NCI-H82 treated with DMSO at 0.1 percent for 48 hours (cell line): ENCODE results near the gene PGLYRP2.

Experiments
- DNase-seq: peaks from one replicate; lab custom pipeline; 2025; ENCODE audit not compliant: unreplicated experiment; lab: John Stamatoyannopoulos, UW

The PGLYRP2 gene

DNA sequence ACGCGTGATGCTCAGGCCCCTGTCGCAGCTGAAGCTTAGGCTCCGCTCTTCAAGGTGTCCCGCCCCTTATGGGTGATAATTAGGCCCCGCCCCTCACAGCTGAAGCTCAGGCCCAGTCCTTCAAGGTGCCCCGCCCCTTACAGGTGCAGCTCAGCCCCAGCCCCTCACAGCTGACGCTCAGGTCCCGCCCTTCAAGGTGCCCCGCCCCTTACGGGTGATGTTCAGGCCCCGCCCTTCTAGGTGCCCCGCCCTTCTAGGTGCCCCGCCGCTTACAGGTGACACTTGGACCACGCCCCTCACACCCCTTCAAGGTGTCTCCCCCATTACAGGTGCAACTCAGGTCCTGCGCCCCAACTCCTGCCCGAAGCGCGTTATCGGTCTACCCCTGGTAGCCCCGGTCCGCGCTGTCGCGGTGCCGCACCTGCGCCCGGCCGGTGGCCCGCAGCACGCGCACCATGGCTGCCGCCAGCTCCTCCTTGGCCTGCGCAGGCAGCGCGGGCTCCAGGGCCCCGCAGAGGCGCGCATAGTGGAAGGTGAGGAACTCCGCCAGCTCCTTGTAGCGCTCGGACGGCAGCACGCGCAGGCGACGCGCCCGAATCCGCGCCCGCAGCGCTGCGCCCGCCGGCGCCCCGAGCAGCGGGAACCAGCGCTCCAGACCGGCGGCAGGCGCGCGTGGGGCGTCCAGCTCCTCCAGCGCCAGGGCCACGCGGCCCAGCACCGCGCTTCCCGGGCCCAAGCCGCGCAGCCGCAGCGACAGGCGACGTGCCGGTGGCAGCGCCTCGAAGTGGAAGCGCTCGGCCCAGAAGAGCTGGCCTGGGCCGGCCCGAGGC is 22.2 kb downstream of the PGLYRP2 start:
- no peak for DNase-seq

DNA sequence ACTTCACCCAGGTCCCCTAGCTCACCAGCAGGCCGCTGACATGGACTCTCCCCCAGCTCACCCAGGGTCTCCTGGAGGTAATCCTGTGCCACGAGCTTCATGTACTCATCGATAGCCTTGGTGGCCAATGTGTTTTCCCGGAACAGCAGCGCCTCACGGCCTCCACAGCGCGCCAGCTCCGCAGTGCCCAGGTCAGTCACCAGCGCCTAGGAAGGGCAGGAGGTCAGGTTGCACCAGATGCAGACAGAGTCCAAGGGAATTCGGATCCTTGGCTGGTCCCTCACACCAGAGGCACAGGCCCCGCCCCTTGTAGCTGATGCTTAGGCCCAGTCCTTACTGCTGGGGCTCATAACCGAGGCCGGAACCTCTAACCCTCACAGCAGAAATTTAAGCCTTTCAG is 22.9 kb downstream of the PGLYRP2 start:
- no peak for DNase-seq

- no peak for DNase-seq
Measured at GRCh38 chr19:15455996-15456395, 23.3 kb downstream of the PGLYRP2 start.

GRCh38 chr19:15453906-15454860 is 25.1 kb downstream of the PGLYRP2 start:
- no peak for DNase-seq

DNA sequence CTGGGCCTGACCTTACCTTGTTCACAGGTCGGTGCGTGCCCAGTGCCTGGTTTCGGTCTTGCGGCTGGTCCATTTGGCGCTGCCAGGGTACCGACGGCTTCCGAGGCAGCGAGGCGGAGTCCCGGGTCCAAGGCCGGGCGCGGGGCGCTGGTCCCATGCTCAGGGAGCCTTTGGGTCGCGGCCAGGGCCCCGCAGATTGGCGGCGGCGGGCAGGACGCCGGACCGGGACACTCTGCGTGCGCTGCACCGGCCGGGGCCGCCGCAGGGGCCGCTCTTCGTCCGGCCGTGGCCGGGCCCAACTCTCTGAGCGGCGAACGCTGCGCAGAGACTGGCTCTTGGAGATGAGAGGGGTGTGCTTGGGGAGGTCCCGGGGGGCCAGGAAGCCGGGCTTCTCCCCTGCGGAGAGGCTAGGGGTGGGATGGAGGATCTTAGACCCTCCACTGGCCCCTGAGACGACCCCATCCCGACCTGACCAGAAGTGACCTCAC is 26.2 kb downstream of the PGLYRP2 start:
- no peak for DNase-seq

- DNase-seq: peak; percentile 51
Measured at GRCh38 chr19:15452111-15453047, 26.9 kb downstream of the PGLYRP2 start.

- no peak for DNase-seq
Measured at GRCh38 chr19:15450528-15450890, 28.8 kb downstream of the PGLYRP2 start.

- no peak for DNase-seq
Measured at GRCh38 chr19:15449620-15450527, 29.4 kb downstream of the PGLYRP2 start, which contains the start of gene WIZ. WIZ (minus strand) TSS chr19:15449956; CDS start chr19:15448307, 1,649 bp downstream.

DNA sequence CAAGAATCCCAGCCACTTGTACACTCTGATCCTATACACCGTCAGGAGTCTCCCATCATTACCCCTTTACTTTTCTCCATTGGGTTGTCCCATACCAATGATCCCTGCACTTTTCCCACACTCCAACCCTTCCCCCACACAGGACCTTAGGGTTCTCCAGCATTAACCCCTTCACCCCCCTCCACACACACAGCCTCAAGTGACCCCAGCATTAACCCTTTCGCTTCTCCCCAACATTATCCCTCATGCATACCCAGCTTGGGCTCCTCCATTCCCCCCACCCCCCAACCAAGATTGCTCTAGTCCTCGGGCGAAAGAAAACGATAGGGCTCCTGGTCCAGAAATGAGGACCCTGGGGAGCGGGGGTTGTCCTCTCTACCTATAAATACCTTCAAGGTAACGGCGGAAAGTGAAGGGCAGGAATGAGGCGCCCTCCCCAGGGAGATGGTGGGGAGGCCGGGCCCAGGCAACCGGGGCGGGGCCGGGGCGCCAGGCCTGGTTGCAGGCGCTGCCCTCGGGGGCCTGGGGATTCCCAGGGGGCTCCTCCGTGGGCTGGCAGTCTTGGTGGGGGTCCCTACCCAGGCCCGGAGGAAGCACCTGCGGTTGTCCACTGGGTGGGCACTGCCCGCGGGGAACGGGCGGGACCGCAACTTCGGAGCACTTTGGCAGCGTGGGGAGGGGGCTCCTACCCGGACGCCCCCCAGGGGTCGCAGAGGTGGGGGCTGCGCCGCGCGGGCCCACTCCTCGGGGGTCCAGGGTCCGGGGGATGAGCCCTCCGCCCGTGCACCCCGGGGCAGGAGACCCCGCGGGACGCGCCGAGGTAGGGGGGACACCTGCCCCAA is 30.3 kb downstream of the PGLYRP2 start:
- no peak for DNase-seq

GRCh38 chr19:15448044-15448777 is 31.1 kb downstream of the PGLYRP2 start:
- peak; percentile 4 for DNase-seq

DNA sequence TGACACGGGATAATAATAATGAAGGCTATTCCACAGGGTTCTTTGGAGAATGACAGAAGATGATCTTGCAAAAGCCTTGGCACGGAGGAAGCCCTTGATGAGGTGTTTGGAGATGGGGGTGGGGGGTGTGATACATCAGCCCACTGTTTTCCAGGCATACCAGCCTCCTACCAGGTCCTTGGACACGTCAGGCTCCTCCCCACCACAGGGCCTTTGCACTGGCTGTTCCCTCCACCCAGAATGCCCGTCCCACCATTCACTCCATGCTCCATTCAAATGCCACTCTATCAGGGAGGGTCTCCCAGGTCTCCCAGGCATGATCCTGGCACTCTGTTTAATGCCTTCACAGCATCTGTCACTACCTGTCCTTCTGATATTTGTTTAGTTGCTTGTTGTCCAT is 32.2 kb downstream of the PGLYRP2 start:
- DNase-seq: no peak

GRCh38 chr19:15445807-15446376 is 33.4 kb downstream of the PGLYRP2 start:
- no peak for DNase-seq

GRCh38 chr19:15445227-15445605 is 34.1 kb downstream of the PGLYRP2 start:
- DNase-seq: no peak

DNA sequence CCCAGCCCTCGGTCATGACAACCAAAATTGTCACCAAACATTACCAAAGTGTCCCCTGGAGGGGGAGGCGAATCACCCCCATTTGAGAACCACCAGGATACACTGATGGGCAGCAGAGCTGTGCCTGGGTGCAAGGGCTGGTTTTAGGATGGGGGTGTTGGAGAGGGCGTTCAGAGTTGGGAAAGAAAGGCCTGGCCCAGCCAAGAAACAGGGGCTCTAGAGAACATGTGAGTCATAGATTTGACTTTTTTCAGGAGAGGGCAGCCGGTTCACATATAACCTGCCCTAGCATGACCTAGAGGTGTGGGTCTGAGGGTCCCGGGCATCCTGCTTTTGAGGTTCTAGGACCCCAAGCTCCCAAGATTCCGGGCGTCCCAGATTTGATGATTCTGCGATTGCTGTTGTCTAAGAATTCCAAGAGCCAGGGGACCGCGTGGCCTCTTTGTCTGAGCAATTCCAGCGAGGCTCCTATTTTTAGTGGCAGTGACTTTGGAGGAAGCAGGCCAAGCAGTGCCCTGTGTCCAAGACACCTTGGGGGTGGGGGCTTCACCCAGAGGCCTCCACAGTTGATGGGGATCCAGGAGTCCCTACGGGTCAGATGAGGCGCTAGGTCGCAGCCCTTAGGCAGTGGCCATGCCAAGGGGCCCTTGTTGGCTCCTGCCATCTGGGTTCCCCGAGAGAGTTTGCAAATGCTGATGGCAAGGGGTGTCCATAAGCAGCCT is 34.6 kb downstream of the PGLYRP2 start:
- no peak for DNase-seq

DNA sequence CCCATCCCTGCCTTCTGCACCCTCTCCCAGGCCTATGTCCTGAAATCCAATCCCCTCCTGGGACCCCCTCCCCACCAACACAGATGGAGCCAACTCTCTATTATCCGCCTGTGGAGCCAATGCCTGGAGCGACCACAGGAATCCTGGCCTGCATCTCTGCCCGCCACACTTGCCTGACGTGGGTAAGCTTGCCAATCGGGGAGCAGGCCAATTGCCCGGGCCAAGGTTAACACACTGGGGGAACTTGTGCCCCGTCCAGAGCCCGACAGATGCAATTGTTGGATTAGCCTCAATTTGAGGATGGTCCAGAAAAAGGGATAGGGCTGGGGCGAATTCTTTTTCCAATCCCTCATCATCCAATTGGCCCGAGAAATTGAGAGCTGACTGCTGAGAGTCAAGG is 35.5 kb downstream of the PGLYRP2 start:
- no peak for DNase-seq

DNA sequence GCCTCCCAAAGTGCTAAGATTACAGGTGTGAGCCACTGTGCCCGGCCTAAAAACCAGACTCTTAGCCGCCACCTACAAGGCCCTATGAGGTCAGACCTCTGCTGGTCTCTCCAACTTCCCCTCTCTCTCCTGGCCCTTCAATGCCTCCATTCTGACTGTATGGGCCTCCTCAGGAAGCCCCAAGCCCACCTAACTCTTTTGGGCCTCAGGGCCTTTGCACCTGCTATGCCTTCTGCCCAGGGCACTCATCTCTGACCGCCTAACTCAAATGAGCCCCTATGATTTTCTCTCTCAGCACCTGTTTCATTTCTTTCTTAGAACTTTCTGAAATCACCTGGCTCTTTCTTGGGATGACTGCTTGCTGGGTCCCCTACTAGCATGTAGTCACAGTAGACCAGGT is 36.0 kb downstream of the PGLYRP2 start:
- no peak for DNase-seq
